ENCODE measurements around the gene SLC37A2. TPM values are rescaled to one million over a fixed set of nuclear protein-coding genes. Genes with fewer than 3 reads are reported as not detected.

Gene SLC37A2
- total and polyA plus RNA-seq, 2 donors: 3.0 to 4.3 TPM

- WGBS: 84% methylated on average over 3 of the region's 3 CpGs
- peaks cover 5 to 13% of the 10 kb centered on the region in 2 donors for H3K4me1 ChIP-seq (ENCODE audit: control insufficient read depth in 2 of 2, insufficient read depth in 2 of 2, low read length in 2 of 2)
- H3K27me3 ChIP-seq (ENCODE audit: control insufficient read depth in 2 of 2, insufficient read depth in 1 of 2, low read length in 1 of 2): no peaks in the 10 kb centered on the region
- peaks cover 0 to 7% of the 10 kb centered on the region in 2 donors for H3K9me3 ChIP-seq (ENCODE audit: control insufficient read depth in 2 of 2, insufficient read depth in 1 of 2, low read length in 1 of 2)
- no peak overlapping the region for H3K4me3 ChIP-seq (ENCODE audit: low read length in 2 of 2)
- no peaks in the 10 kb centered on the region for H3K36me3 ChIP-seq (ENCODE audit: control insufficient read depth in 2 of 2, insufficient read depth in 2 of 2, low read length in 1 of 2)
- no peak overlapping the region for H3K27ac ChIP-seq (ENCODE audit: low read depth in 1 of 2, low read length in 1 of 2)
- no peak for DNase-seq (ENCODE audit: low read depth in 6 of 9, low spot score in 9 of 9)
These were observed 45.4 kb downstream of the SLC37A2 start for GRCh38 chr11:125108469-125108868.

DNA sequence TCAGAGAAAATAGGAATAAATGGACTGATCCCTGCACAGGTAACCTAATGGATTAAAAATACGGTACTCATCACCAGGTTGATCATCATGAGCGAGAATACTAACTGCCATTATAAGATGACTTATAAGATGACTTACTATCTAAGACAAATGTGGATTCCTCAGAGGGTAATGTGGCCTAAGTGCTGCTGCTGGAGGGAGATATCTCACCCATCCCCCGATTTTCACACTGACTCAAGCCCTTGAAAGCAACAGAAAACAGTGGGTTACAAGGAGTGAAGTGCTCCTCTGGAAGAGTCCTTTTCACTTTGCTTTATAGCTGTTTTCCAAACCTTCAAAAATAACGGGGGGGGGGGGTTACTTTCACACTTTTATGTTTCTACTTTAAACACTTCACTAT, 47.4 kb downstream of the SLC37A2 start:
- Histone ChIP-seq H3K36me3 (ENCODE audit: control insufficient read depth in 2 of 2, insufficient read depth in 2 of 2, low read length in 1 of 2) (no peaks in the 10 kb centered on the region), H3K27ac (ENCODE audit: low read depth in 1 of 2, low read length in 1 of 2) (no peak overlapping the region), H3K9me3 (ENCODE audit: control insufficient read depth in 2 of 2, insufficient read depth in 1 of 2, low read length in 1 of 2) (peaks cover 0 to 7% of the 10 kb centered on the region in 2 donors), H3K27me3 (ENCODE audit: control insufficient read depth in 2 of 2, insufficient read depth in 1 of 2, low read length in 1 of 2) (no peaks in the 10 kb centered on the region), H3K4me1 (ENCODE audit: control insufficient read depth in 2 of 2, insufficient read depth in 2 of 2, low read length in 2 of 2) (peaks cover 5 to 13% of the 10 kb centered on the region in 2 donors), H3K4me3 (ENCODE audit: low read length in 2 of 2) (peak overlapping the region; percentile 60 to 69)
- WGBS: 54% methylated on average over 4 of the region's 4 CpGs
- peak in 1 of 9 donors; percentile 13 for DNase-seq (ENCODE audit: low read depth in 6 of 9, low spot score in 9 of 9)

DNA sequence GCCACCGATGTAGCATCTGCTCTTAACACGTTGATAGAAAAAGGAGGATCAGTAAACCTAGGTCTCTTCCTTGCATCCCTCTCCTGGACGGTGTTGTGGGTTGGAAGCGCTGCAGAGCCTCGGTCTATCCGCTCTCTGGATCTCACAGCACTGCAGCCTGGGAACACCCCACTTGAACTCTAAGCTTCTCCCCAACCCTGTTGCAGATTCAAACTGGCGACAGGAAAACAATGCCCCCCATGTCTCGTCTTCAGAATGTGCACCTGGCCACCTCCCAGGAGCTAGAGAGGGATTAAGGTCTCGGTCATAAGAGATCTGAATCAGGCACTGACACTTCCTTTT, 47.9 kb downstream of the SLC37A2 start:
- peak in 6 of 9 donors; percentile 4 to 60 (median 27) for DNase-seq (ENCODE audit: low read depth in 6 of 9, low spot score in 9 of 9)
- Histone ChIP-seq H3K4me3 (ENCODE audit: low read length in 2 of 2) (peak overlapping the region; percentile 60 to 69), H3K36me3 (ENCODE audit: control insufficient read depth in 2 of 2, insufficient read depth in 2 of 2, low read length in 1 of 2) (no peaks in the 10 kb centered on the region), H3K9me3 (ENCODE audit: control insufficient read depth in 2 of 2, insufficient read depth in 1 of 2, low read length in 1 of 2) (peaks cover 0 to 7% of the 10 kb centered on the region in 2 donors), H3K27ac (ENCODE audit: low read depth in 1 of 2, low read length in 1 of 2) (peak overlapping the region; percentile 69 to 83), H3K27me3 (ENCODE audit: control insufficient read depth in 2 of 2, insufficient read depth in 1 of 2, low read length in 1 of 2) (no peaks in the 10 kb centered on the region), H3K4me1 (ENCODE audit: control insufficient read depth in 2 of 2, insufficient read depth in 2 of 2, low read length in 2 of 2) (peaks cover 5 to 13% of the 10 kb centered on the region in 2 donors)
- WGBS: 2% methylated on average over 9 of the region's 9 CpGs

- H3K27ac ChIP-seq (ENCODE audit: low read depth in 1 of 2, low read length in 1 of 2): peak within 1 kb of the TSS; percentile 69 to 83
- H3K27me3 ChIP-seq (ENCODE audit: control insufficient read depth in 2 of 2, insufficient read depth in 1 of 2, low read length in 1 of 2): no peaks in the 10 kb centered on the region
- H3K4me3 ChIP-seq (ENCODE audit: low read length in 2 of 2): peak within 1 kb of the TSS; percentile 60 to 69
- 7% methylated on average over 49 of the region's 49 CpGs for WGBS
- H3K9me3 ChIP-seq (ENCODE audit: control insufficient read depth in 2 of 2, insufficient read depth in 1 of 2, low read length in 1 of 2): peaks cover 0 to 7% of the 10 kb centered on the region in 2 donors
- no peaks in the 10 kb centered on the region for H3K36me3 ChIP-seq (ENCODE audit: control insufficient read depth in 2 of 2, insufficient read depth in 2 of 2, low read length in 1 of 2)
- peaks cover 5 to 13% of the 10 kb centered on the region in 2 donors for H3K4me1 ChIP-seq (ENCODE audit: control insufficient read depth in 2 of 2, insufficient read depth in 2 of 2, low read length in 2 of 2)
- peak; percentile 96 to 99 (median 97) for DNase-seq (ENCODE audit: low read depth in 6 of 9, low spot score in 9 of 9)
These were observed 48.5 kb downstream of the SLC37A2 start, which contains the start of gene TMEM218 for GRCh38 chr11:125111343-125112207. Gene TMEM218 (minus strand): TSS chr11:125111626. CDS start chr11:125102241, 9,385 bp downstream.

DNA sequence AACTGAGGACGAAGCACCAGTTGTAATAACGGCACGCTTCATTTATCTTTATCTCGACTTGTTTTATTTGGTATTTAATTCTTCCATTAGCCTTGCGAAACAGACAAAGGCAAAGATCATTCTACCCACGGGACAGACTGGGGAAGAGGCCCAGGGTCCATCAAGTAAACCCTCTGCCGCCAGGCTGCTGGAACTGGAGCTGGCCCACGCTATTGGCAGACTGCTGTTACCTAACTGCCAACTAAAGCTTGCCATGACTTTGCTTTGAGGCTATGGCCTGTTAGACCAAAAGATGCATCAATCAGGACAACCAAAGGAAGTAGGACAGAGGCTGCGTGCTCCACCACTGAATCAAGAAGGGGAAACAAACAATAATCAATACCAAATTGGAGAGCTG, 49.1 kb downstream of the SLC37A2 start:
- Histone ChIP-seq H3K27ac (ENCODE audit: low read depth in 1 of 2, low read length in 1 of 2) (peak overlapping the region; percentile 47 to 69), H3K4me1 (ENCODE audit: control insufficient read depth in 2 of 2, insufficient read depth in 2 of 2, low read length in 2 of 2) (peaks cover 5 to 13% of the 10 kb centered on the region in 2 donors), H3K9me3 (ENCODE audit: control insufficient read depth in 2 of 2, insufficient read depth in 1 of 2, low read length in 1 of 2) (peaks cover 0 to 7% of the 10 kb centered on the region in 2 donors), H3K4me3 (ENCODE audit: low read length in 2 of 2) (peak overlapping the region; percentile 60 to 69), H3K27me3 (ENCODE audit: control insufficient read depth in 2 of 2, insufficient read depth in 1 of 2, low read length in 1 of 2) (peaks cover 0 to 1% of the 10 kb centered on the region in 2 donors), H3K36me3 (ENCODE audit: control insufficient read depth in 2 of 2, insufficient read depth in 2 of 2, low read length in 1 of 2) (no peaks in the 10 kb centered on the region)
- no peak for DNase-seq (ENCODE audit: low read depth in 6 of 9, low spot score in 9 of 9)
- 94% methylated on average over 9 of the region's 9 CpGs for WGBS

DNA sequence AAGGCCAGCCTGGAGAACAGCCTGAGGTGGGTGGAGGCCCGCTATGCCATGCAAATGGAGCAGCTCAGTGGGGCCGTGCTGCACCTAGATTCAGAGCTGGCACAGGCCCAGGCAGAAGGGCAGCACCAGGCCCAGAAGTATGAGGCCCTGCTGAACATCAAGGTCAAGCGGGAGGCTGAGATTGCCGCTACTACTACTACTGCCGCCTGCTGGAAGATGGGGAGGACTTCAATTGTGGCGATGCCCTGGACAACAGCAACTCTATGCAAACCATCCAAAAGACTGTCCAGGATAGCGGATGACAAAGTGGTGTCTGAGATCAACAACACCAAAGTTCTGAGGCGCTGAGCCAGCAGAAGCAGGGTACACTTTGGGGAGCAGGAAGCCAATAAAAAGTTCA, 51.4 kb downstream of the SLC37A2 start:
- Histone ChIP-seq H3K27me3 (ENCODE audit: control insufficient read depth in 2 of 2, insufficient read depth in 1 of 2, low read length in 1 of 2) (peaks cover 2 to 8% of the 10 kb centered on the region in 2 donors), H3K4me3 (ENCODE audit: low read length in 2 of 2) (no peak overlapping the region), H3K36me3 (ENCODE audit: control insufficient read depth in 2 of 2, insufficient read depth in 2 of 2, low read length in 1 of 2) (no peaks in the 10 kb centered on the region), H3K9me3 (ENCODE audit: control insufficient read depth in 2 of 2, insufficient read depth in 1 of 2, low read length in 1 of 2) (peaks cover 0 to 7% of the 10 kb centered on the region in 2 donors), H3K27ac (ENCODE audit: low read depth in 1 of 2, low read length in 1 of 2) (no peak overlapping the region), H3K4me1 (ENCODE audit: control insufficient read depth in 2 of 2, insufficient read depth in 2 of 2, low read length in 2 of 2) (peaks cover 5 to 13% of the 10 kb centered on the region in 2 donors)
- no peak for DNase-seq (ENCODE audit: low read depth in 6 of 9, low spot score in 9 of 9)
- WGBS: 75% methylated on average over 8 of the region's 8 CpGs

DNA sequence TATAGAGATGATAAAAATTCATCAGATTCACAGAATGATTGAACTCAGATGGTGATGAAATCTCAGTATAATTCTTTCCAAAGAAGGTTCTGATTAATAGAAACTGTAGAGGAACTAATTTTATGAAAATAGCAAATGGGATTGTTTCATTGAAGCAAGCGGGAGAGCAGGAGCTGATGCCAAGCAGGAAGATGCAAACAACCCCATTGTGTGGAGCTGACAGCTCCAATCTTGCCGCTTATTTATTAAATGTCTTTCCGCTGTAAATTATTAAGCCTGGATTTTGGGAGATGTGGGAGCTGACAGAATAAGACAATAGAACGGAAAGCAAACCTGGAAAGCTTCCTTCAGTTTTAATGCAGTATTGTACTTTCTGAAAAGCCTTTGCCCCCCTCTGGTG, 54.3 kb downstream of the SLC37A2 start:
- Histone ChIP-seq H3K9me3 (ENCODE audit: control insufficient read depth in 2 of 2, insufficient read depth in 1 of 2, low read length in 1 of 2) (no peaks in the 10 kb centered on the region), H3K4me3 (ENCODE audit: low read length in 2 of 2) (no peak overlapping the region), H3K27ac (ENCODE audit: low read depth in 1 of 2, low read length in 1 of 2) (no peak overlapping the region), H3K4me1 (ENCODE audit: control insufficient read depth in 2 of 2, insufficient read depth in 2 of 2, low read length in 2 of 2) (no peaks in the 10 kb centered on the region), H3K27me3 (ENCODE audit: control insufficient read depth in 2 of 2, insufficient read depth in 1 of 2, low read length in 1 of 2) (peaks cover 2 to 10% of the 10 kb centered on the region in 2 donors), H3K36me3 (ENCODE audit: control insufficient read depth in 2 of 2, insufficient read depth in 2 of 2, low read length in 1 of 2) (no peaks in the 10 kb centered on the region)
- no peak for DNase-seq (ENCODE audit: low read depth in 6 of 9, low spot score in 9 of 9)
- 76% methylated on average over 4 of the region's 4 CpGs for WGBS

DNA sequence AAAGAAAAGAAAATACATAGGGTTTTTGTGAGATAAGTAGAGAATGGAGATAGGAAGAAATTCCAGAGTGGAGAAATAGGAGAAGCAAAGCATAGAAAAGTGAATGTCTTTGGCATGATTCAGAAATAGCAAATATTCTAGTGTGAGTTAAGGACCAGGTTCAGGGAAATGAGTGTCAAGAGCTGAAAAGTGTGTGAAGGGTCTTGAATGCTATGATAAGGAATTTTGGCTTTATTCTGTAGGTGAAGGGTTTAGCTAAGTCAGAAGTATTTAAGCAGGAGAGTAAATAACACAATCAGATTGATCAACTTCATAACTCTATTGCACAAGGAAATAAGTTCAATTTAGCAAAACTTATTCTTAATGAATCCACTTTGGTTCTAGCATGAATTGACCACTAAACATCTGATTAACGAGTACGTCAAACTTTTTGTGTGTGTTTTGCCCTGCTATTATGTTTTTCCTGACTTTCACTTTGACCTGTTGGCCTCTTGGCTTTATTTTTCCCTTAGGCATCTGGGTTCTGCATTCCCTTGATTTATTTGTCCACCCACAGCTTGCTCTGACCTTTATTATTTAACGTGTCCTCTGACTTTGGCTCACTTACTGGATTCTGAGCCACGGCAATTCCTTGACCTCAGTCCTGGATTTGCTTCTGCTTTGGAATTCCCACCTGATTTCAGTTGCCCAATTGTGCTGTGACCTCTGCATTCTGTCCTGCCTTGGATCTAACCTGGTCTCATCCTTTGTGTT, 60.3 kb downstream of the SLC37A2 start:
- WGBS: 95% methylated on average over 4 of the region's 4 CpGs
- Histone ChIP-seq H3K4me1 (ENCODE audit: control insufficient read depth in 2 of 2, insufficient read depth in 2 of 2, low read length in 2 of 2) (no peaks in the 10 kb centered on the region), H3K4me3 (ENCODE audit: low read length in 2 of 2) (no peak overlapping the region), H3K9me3 (ENCODE audit: control insufficient read depth in 2 of 2, insufficient read depth in 1 of 2, low read length in 1 of 2) (no peaks in the 10 kb centered on the region), H3K27me3 (ENCODE audit: control insufficient read depth in 2 of 2, insufficient read depth in 1 of 2, low read length in 1 of 2) (peaks cover 2 to 14% of the 10 kb centered on the region in 2 donors), H3K27ac (ENCODE audit: low read depth in 1 of 2, low read length in 1 of 2) (no peak overlapping the region), H3K36me3 (ENCODE audit: control insufficient read depth in 2 of 2, insufficient read depth in 2 of 2, low read length in 1 of 2) (no peaks in the 10 kb centered on the region)
- no peak for DNase-seq (ENCODE audit: low read depth in 6 of 9, low spot score in 9 of 9)
